Measurements from ENCODE around the gene POGZ. TPM values are rescaled to one million over a fixed set of nuclear protein-coding genes. Genes with fewer than 3 reads are reported as not detected.

POGZ gene
- polyA plus RNA-seq, 2 of the 4 experiments (the other 2 are of a cell fraction) = 20.8 to 44.1 TPM

GRCh38 chr1:151368393-151369301 is 90.6 kb downstream of the POGZ start:
- no peak for DNase-seq (ENCODE audit: low read depth in 1 of 2, low spot score in 1 of 2)
- no peak for FAIRE-seq
- 79% methylated on average over 17 of the region's 20 CpGs for WGBS (ENCODE audit: missing lambda C conversion rate)
- Histone ChIP-seq H3K4me1 (peaks cover 35% of the 10 kb centered on the region), H3K27ac (no peak overlapping the region), H3K9me3 (no peaks in the 10 kb centered on the region; the same call in 2 of the 3 replicates), H3K4me2 (no peak overlapping the region), H3K4me3 (no peak overlapping the region)
- TF ChIP-seq ESRRA (IDR thresholded peaks at IDR 0.05; ENCODE audit: borderline replicate concordance, low read length) (no peak), ZC3H11A (IDR thresholded peaks at IDR 0.05) (no peak), ZNF302 (CRISPR knock-in tag; IDR thresholded peaks at IDR 0.05) (no peak), TP53 (CRISPR knock-in tag; IDR thresholded peaks at IDR 0.05) (no peak), PHF8 (IDR thresholded peaks at IDR 0.05; ENCODE audit: borderline replicate concordance, low read depth) (no peak), HMGXB4 (CRISPR knock-in tag; IDR thresholded peaks at IDR 0.05; ENCODE audit: borderline replicate concordance) (no peak), HDAC2 (IDR thresholded peaks at IDR 0.05) (no peak), RCOR1 (IDR thresholded peaks at IDR 0.05; ENCODE audit: low read depth, low read length) (no peak), RFX5 (IDR thresholded peaks at IDR 0.05) (no peak), ZFP36 (IDR thresholded peaks at IDR 0.05; ENCODE audit: borderline replicate concordance, partially characterized antibody) (no peak), USF2 (IDR thresholded peaks at IDR 0.05) (no peak), HOXB5 (CRISPR knock-in tag; IDR thresholded peaks at IDR 0.05) (no peak), NFE2L2 (conservative IDR thresholded peaks at IDR 0.05; ENCODE audit: low read length) (no peak), MAZ (IDR thresholded peaks at IDR 0.05; ENCODE audit: borderline replicate concordance, low read depth, low read length) (no peak), POLR2A (IDR thresholded peaks at IDR 0.05; ENCODE audit: low read length) (no peak), RARB (CRISPR knock-in tag; IDR thresholded peaks at IDR 0.05) (no peak), GATA3 (IDR thresholded peaks at IDR 0.05; ENCODE audit: borderline replicate concordance) (no peak), CTCF (IDR thresholded peaks at IDR 0.05) (no peak), KDM5A (IDR thresholded peaks at IDR 0.05) (no peak)
- ATAC-seq = no peak
- ChIA-PET POLR2A (interaction anchor here (0.5 kb wide), 1 partner anchor 87 kb away, joined by 3 read pairs; no protein-coding TSS in a partner anchor), CTCF (interaction anchor here (0.9 to 3.2 kb wide), 5 partner anchors 8 to 68 kb away, joined by 3 to 17 read pairs (median 4); no protein-coding TSS in a partner anchor)

GRCh38 chr1:151367658-151368392 is 91.5 kb downstream of the POGZ start:
- H3K4me1 ChIP-seq = peaks cover 29% of the 10 kb centered on the region
- FAIRE-seq (no peak), ATAC-seq (no peak), DNase-seq (ENCODE audit: low read depth in 1 of 2, low spot score in 1 of 2) (no peak)
- WGBS (ENCODE audit: missing lambda C conversion rate) = 81% methylated on average over 8 of the region's 8 CpGs
- TF ChIP-seq BCL3 (IDR thresholded peaks at IDR 0.05) = no peak
- no peak for TF ChIP-seq JUNB (IDR thresholded peaks at IDR 0.05)
- no peak for TF ChIP-seq ATOH8 (CRISPR knock-in tag; IDR thresholded peaks at IDR 0.05; ENCODE audit: low read depth)
- TF ChIP-seq HOXB5 (CRISPR knock-in tag; IDR thresholded peaks at IDR 0.05) = no peak
- no peak for TF ChIP-seq PHF8 (IDR thresholded peaks at IDR 0.05; ENCODE audit: borderline replicate concordance, low read depth)
- TF ChIP-seq CHD2 (IDR thresholded peaks at IDR 0.05; ENCODE audit: low read length, partially characterized antibody) = no peak
- TF ChIP-seq EHMT2 (IDR thresholded peaks at IDR 0.05; ENCODE audit: low read depth) = no peak
- peaks cover 8% of the 10 kb centered on the region for H3K9me3 ChIP-seq
- POLR2A ChIA-PET = interaction anchor here (0.5 kb wide), 1 partner anchor 88 kb away, joined by 3 read pairs; no protein-coding TSS in a partner anchor
- no peak overlapping the region for H3K4me2 ChIP-seq
- no peak overlapping the region for H3K27ac ChIP-seq
- CTCF ChIA-PET = interaction anchor here (0.6 to 3.2 kb wide), 4 partner anchors 9 to 1133 kb away, joined by 3 to 17 read pairs (median 4); no protein-coding TSS in a partner anchor
- H3K4me3 ChIP-seq = no peak overlapping the region
